ENCODE measurements around the gene AIRE.

AIRE gene

DNA sequence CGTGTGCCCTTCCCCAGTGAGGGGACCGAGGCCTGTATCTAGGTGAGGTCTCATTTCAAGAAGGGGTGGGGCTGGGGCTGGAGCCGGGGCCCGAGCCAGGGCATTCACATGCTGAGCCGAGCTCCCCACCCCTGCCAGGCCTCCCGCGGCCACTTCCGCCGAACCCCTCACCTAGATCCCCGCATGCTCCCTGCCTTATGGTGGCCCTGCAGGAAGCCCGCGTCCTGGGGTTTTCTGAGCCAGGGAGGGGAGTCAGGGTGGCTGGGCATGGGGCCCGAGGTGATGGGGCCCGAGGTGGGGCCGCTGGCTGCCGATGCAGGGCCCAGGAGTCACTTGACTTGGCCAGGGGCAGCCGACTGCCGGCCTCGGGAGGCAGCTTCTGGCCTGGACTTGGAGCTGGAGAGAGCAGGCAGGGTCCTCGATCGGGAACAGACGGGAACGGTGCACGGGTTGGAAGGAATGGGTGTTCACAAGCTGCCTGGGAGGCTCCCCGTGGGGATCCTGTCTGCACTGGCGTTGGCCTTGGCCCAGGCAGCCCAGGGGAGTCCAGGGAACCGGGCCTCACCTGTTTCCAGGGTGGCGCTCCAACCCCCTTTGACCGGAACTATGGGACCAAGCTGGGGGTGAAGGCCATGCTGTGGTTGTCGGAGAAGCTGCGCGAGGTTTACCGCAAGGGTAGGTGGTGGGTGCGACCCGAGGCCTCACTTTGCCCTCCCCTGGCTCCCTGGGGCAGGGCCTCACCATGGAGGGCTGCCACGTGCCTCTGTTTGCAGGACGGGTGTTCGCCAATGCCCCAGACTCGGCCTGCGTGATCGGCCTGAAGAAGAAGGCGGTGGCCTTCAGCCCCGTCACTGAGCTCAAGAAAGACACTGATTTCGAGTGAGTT, 40.0 kb downstream of the AIRE start:
- no peak for DNase-seq (ENCODE audit: low read depth)

DNA sequence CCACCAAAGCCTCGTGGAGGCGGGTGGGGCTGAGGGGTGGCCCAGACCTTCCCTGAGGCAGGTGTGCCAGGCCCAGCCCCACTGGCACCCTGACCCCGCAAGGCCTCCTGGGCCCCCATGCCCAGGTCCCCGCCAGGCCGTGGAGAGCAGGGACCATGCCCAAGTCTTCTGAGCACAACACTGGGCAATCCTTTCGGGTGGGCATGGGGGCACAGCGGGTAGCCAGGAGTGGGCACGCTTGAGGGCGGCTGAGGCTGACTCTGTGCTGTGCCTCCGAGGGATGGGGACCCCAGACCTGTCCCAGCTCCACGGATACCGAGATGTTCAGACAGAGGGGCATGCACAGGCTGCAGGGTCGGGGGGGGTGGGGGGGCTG, 40.6 kb downstream of the AIRE start:
- no peak for DNase-seq (ENCODE audit: low read depth)

DNA sequence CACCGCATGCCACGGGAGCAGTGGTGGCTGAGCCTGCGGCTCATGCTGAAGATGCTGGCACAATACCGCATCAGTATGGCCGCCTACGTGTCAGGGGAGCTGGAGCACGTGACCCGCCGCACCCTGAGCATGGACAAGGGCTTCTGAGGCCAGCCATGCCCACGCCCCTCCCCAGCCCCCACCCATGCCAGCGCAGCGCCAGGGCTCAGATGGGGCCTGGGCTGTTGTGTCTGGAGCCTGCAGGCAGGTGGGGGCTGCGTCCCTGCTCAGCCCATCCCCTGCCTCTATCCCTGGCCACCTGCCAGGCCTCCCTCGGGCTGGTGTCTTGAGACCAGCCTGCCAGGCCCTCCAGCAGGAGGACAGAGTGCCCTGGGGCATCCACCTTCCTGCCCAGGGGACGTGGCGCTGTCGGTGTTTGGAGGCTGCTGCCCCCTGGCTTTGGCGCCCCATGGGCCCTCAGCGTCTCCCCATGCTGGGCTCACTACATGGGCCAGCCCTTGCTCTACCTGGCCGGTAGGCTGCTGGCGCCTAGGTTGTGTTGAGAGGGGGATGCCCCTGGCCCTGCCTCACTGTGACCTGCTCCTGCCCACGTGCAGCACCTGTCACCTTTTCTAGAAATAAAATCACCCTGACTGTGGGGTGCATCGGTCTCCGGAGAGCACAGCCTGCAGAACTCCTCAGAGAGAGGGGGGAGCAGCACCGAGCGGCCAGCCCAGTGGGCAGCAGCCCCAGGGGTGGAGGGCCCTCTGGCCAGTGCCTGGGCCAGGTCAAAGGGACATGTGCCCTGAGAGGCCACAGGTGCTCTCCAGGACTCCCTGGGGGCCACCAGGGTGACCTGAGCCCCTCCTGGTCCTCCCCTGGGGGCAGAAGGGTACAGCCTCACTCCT, 41.3 kb downstream of the AIRE start:
- no peak for DNase-seq (ENCODE audit: low read depth)

DNA sequence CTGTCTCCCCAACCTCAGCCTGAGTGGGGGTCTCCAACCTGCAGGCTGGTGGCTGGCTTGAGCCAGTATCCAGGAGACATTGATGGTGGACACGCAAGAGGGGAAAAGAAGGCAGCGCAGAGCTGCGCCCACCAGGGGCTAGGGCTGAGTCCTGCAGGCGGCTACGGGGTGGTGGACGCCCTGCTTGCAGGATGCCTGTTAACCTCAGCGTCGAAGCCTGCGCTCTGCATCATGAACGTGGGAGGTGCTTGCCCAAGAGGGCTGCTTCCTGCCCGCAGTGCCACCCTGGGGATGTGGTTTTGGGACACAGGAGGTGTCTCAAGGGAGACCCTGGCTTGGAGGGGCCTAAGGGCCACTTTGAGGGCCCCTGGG, 41.9 kb downstream of the AIRE start:
- DNase-seq (ENCODE audit: low read depth) = no peak

DNA sequence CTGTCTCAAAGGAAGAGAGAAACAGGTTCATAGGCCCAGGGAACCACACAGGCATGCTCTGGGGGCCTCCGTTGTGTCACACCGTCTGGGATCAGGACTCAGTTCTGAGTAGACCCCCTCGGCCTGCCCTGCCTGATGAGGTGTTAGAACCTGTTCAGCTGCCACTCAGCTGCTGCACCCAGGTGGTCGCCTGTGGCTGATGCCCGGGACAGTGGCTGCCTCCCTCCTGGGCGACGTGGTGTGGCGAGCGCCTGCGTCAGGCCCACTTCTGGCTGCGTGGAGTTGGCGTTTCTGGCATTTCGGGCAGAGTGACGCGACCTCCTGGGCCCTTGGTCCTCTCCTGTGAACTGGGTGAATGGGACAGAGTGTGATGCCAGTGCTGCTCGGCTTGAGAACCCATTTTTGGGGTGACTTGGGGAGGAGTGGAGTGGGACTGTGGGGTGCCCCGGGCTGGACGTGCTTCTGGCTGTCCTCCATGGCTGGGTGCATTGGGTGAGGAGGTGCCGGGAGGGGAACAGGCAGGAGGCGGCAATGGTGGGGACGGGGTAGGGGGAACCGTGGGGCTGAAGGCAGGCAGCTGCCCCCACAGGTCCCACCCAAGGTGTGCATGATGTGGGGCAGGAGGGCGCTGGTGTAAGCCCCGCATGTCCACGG, 42.7 kb downstream of the AIRE start:
- no peak for DNase-seq (ENCODE audit: low read depth)

DNA sequence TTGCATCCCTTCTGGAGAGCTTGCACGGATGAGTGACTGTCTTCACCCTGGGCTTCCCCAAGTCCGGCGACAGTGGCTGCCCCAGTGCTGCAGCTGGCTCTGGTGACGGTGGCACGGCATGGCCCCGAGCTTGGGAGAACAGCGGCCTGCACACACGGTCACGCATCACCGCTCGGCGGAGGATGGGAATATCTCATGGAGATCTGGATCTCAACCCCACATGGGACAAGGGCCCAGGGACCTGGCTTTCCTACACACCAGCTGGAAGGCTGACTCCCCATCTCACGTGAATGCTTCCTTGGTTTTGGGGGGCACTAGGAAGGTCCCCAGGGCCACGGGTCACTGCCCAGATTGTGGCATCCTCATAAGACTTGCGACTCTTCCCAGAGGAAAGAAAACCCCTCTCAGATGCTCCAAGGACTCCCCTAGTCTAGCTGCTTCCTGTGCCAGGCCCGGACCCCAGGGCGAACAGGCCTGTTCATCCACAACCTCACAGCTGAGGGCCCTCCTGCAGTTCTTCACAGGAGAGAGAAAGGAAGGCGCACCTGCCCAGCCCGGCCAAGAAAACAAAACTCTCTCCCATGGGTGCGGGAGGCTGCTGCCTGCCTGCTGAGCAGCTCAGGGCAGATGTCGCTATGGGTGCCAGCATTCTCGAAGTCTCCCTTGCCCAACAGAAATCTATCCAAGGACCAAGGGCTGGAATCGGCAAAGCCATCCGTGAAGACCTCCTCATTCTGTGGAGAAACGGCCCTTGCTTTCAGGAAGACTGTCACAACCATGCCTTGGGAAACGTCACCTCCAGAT, 43.6 kb downstream of the AIRE start:
- no peak for DNase-seq (ENCODE audit: low read depth)

DNA sequence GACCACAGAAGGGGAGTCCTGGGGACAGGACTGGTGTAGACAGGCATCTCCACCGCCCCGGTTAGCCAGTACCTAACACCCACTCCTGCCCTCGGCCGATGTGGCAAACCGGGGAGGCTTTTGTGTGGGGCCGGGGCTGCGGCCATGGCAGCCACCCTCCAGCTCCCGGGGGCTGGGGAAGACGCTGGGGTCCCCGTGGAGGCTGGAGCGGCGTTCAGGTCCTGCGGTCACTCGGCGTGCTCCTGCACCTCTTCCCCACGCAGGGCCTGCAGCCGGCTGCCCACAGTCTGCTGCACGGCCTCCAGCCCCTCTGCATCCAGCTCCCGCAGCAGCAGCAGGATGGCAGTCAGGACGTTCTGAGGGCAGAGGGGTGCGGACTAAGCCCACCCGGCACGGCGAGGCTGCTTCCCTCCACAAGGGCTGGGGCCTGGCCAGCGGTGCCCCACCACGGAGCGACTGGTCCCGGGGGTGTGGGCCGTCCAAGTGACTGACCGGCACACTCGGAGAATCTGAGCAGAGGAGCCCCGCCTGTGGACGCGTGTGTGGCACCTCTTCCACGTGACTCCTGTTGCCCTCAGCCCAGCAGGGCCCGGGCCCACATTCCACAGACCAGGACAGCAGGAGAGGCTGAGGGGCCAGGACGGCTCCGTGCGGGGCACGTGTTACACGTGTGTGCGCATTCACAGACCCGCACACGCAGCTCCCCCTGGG, 44.5 kb downstream of the AIRE start:
- no peak for DNase-seq (ENCODE audit: low read depth)

DNA sequence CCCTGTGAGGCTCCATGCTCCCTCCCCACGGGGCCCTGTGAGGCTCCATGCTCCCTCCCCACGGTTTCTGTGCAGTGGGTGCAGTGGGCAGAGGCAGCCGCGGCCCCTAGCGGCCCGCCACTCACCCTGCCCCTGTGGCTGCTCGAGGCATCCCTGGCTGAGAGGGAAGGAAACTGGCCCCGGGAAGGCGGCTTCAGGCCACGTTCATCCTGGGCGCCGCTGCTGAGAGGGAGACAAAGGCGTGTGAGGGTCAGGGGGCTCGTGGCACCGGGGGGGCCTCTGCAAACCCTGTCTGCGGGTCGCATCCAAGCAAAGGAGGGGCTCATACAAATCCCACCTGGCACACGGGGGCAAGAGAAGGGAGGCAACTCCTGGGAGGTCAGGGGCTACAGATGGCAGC, 45.0 kb downstream of the AIRE start:
- no peak for DNase-seq (ENCODE audit: low read depth)

DNA sequence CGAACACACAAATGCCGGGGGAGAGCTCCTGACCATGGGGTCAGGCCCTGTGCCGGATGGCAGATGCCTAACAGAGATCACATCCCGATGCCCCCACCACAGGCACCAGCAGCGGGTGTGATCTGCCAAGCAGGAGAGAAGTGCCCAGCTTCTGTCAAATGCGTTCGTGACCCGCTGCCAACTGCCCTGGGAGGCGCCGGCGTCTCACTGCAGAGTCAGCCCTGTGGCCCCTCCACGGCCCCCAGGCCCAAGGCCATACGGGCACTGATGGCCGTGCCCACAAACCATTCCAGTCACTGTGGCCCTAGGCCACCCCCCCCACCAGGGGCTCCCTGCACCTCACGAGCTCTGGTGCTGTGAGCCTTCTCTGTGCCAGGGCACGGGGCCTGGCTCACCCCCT, 45.5 kb downstream of the AIRE start:
- DNase-seq (ENCODE audit: low read depth) = no peak

DNA sequence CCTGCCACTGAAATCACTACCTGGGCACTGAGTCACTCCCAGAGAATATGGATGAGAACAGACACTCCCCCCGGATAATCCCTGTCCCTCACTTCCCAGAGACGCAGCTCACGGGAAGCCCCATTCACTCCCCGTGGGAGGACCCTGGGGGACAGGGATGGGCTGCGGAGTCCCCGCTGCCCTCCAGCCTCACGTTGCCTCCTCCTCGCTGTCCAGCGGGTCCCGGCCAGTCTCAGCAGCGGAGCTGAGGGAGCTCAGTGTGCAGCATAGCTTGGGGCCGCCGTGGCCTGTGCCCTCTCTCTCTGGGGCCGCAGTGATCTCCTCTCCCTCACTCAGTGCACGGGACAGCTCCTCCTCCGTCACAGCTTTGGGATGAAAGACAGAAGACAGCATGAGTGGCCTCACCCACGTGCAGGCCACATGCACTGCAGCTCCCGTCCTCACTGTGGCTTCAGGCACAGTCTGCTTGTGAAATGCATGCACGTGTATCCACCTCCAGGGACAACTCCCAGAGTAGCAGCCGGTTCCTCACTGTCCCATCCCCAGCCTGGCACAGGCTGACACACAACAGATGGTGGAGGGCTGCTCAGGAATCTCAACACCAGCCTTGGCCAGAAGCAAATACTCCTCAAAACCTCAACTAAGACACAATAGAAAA, 46.1 kb downstream of the AIRE start:
- no peak for DNase-seq (ENCODE audit: low read depth)

DNA sequence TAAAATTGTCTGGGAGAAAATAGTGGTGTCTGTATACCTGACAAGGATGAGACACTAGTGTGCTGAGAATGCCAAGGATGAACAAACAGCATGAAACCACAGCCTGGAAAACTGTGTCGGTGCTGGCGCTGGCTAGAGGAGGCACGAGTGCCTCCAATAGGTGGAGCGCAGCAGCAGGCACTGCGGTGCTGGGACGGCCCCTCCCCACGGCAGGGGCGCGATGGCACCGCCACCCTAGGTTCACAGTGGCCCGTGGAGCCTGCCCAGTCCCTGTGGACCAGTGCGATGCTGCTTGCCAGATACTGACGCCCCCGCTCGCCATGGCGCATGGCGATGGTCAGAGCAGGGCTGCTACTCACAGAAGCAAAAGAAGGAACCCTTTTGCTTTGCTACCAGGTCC, 46.7 kb downstream of the AIRE start:
- DNase-seq (ENCODE audit: low read depth) = no peak

DNA sequence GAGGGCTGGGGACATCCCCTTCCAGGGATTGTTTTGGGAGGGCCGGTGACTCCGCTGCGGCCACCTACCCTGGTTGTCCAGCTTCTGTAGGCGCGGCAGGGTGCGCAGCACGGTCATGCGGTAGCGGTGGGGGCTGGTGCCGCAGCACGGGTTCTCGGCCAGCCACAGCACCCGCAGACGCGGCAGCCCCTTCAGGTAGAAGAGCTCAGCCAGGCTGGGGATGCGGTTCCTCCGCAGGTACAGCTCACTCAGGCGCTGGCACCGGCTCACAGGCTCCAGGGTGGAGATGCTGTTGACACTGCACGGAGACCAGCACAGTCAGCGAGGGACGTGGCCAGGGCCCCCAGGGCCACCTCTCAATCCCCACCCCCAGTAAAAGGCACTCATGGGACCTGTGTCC, 47.3 kb downstream of the AIRE start:
- no peak for DNase-seq (ENCODE audit: low read depth)

DNA sequence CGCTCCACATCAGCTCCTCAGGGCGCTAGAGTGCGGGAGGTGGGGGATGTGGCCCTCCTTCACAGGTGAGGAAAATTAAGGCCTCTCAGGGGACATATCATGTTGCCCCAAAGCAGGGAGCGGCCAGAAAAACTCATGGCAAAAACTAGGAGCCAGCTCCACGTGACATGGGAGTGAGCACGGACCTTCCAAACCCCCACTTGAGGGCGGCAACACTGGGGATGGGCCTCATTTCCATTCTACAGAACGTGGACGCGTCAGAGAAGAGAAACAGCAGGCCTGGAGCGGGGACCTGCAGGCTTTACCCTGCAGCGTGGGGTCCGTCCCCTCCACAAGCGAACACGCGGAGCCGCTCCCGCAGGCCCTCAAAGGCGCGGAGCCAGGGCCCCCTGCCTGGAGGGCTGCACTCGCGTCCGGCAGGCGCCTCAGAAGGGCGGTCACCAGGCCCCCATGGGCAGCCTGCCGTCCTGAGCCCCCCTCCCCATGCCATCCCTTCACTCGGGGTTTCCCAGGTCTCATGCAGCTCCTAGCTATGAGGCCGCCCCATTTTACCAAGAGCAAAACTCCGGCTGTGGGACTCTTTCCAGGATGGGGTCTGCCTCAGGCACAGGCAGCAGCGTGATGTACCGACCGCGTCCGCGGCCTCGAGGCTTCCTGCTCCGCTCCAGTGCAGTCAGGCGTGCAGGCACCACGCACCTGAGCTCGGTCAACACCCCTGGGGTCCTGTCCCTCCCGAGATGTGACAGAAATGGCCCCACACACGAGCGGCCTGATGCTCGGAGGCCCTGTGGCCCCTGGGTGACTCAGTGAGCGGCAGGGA, 48.0 kb downstream of the AIRE start:
- DNase-seq (ENCODE audit: low read depth) = no peak

DNA sequence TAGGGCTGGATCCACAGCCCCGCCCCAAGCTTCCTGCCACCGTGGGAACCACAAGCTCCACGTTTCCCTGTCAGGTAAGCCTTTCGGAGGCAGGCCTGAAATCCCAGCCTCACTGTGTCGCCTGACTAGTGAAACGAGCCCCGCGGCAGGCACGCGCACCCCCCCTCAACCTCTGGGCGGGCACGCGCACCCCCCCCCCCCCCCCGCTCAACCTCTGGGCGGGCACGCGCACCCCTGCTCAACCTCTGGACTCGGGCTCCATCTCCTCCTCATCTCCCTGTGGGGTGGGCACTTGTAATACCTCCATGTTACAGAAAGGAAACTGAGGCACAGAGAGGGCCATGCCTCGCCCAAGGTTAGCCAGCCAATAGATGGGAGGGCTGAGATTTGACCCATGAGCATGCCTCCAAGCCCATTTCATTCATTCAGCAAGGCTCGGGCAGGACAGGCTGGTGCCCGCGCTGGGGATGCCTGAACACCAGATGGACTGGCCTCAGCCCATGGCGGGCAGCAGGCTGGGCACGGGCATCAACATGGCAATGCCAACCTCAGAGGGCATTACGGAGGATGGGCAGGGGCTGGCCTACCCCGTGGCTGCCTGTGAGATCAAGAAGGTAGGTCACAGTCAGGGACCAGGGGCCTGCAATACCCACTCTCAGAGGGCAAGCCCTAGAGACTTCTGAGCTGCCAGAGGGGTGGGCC, 48.8 kb downstream of the AIRE start:
- DNase-seq (ENCODE audit: low read depth) = no peak

DNA sequence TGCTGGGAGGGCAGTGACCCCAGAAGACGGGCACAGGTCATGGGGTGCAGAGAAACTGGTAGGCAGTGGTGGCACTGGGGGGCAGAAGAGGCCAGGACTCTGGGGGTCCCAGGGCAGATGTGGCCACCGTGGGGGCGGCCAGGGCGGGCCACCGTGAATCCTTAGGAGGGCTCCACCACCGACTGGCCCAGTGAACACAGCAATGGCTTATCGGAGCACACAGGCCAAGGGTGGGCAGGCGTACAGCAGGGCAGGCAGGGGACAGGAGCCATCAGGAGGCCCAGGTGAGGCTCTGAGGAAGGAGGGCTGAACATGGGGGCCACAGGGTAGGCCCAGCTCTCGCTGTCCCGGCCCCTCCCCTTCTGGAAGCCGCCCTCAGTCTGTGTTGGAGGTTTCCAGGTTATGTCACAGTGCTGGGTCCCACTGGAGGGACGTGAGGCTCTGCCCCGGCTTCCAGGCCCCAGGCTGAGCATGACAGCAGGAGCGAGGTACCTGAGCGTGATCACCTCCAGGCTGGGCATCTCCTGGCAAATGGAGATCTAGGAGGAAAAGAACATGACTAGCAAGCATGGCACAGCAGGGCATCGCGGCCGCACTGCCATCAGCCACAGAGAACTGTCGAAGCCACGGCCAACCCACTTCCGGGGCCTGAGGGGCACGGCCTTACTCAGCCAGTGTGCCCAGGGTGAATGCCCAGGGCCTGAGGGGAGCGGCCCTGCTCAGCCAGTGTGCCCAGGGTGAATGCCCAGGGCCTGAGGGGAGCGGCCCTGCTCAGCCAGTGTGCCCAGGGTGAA, 49.8 kb downstream of the AIRE start:
- DNase-seq (ENCODE audit: low read depth) = no peak

DNA sequence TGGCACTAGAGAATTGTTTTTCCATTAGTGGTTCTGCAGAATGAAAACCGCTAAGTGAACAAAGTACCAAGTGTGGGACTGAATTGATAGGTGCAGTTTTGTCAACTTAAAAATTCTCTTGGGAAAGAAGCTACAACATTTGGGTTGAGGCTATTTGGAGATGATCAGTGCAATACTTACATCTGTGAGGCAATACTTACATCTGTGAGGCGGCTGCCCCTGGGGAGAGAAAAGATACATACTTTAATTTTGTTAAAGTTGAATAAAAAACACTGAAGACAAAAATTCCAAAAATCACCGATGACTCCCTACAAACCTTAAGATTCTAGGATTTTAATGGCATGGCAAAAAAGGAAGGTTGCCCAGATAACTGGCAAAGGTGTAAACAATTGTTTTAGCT, 51.8 kb downstream of the AIRE start:
- no peak for DNase-seq (ENCODE audit: low read depth)

DNA sequence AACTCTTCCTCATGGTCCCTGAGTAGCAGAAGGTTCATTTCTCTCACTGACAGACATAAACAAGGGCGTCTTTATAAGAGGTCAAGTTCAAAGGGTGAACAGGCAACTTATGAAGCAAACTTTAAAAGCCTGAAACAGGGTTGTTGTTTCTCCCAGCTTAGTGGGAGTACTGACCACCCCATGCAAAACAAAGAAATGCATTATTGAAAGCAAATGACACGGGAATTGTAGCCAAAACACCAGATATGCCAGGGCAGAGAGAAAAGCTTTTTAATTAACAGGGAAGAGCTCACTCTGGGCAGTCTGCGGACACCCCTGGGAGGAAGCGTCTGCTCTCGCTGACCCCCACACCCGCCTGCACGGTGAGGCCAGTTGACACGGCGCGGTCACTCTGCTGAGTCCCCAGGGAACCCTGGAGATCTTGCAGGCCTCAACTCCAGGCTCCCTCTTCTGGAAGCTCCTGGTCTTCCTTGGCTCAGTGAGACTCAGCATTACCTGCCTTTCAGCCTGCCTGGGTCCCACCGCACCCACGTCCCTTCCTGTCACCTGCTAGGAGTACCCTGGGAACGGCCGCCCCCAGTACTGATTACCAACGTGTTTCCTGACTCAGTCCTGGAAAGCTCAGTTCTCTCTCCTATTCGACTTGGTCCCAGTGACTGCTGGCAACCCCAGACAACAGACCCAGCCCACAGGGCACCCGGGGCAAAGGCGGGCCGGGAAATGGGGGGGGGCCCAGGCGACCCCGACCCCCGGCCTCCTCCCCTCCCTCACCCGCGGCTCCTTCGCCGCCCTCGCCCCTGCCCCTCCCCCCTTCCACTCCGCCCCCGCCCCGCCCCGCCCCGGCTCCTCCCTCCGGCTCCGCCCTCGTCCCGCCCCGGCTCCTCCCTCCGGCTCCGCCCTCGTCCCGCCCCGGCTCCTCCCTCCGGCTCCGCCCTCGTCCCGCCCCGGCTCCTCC, 52.5 kb downstream of the AIRE start:
- no peak for DNase-seq (ENCODE audit: low read depth)
